ENCODE results near the gene STK11.

GRCh38 chr19:1258707-1259205 is 53.2 kb downstream of the STK11 start:
- no peak for TF ChIP-seq CTCF (IDR thresholded peaks at IDR 0.05; ENCODE audit: insufficient read depth, low read depth, low read length)
- no peak for TF ChIP-seq EZH2 (IDR thresholded peaks at IDR 0.05; ENCODE audit: insufficient read depth, low read length)
